Dendritic cell treated with granulocyte-macrophage colony-stimulating factor and Interleukin-4, amounts not matched to agents 40 ng/mL and 50 ng/mL, for 4 days (primary cell): ENCODE results near the gene TJP1.
"Not testable (repeated sequence)": the region's sequence is repeated elsewhere in the genome, so short reads cannot be mapped to it uniquely, and the experiment has no call there.

Experiments used
- H3K27ac Mint-ChIP-seq: one replicate; pipeline ENCODE4 v1.8.0; 2022; ENCODE audit warnings: mild to moderate bottlenecking, mixed read lengths
- H3K27me3 Mint-ChIP-seq: one replicate; pipeline ENCODE4 v1.8.0; 2022; ENCODE audit warnings: mild to moderate bottlenecking, mixed read lengths
- H3K36me3 Mint-ChIP-seq: one replicate; pipeline ENCODE4 v1.8.0; 2022; ENCODE audit warnings: low read depth, mixed read lengths
- H3K4me1 Mint-ChIP-seq: one replicate; pipeline ENCODE4 v1.8.0; 2022; ENCODE audit warnings: low read depth, mixed read lengths
- H3K4me3 Mint-ChIP-seq: one replicate; pipeline ENCODE4 v1.8.0; 2022; ENCODE audit warnings: mild to moderate bottlenecking, moderate library complexity, mixed read lengths
- H3K9me3 Mint-ChIP-seq: one replicate; pipeline ENCODE4 v1.8.0; 2022; ENCODE audit warnings: mixed read lengths
- intact Hi-C: fragments of 100-400 bp; cut with micrococcal nuclease; formaldehyde crosslinking; loops from one replicate; pipeline ENCODE4 v1.15.0; 2022

TJP1 gene

GRCh38 chr15:29743475-29743874 lies 78.8 kb downstream of the TJP1 start:
- peaks cover 4% of the 10 kb centered on the region for H3K27me3 Mint-ChIP-seq
- H3K4me3 Mint-ChIP-seq: no peak overlapping the region
- no peaks in the 10 kb centered on the region for H3K9me3 Mint-ChIP-seq
- no peak overlapping the region for H3K27ac Mint-ChIP-seq
- H3K36me3 Mint-ChIP-seq: no peaks in the 10 kb centered on the region
- intact Hi-C loops: loop anchor here (10.0 kb wide), 1 partner anchor 331 kb away; no protein-coding TSS in a partner anchor
- no peaks in the 10 kb centered on the region for H3K4me1 Mint-ChIP-seq

GRCh38 chr15:29740692-29741311 lies 81.5 kb downstream of the TJP1 start:
- no peaks in the 10 kb centered on the region for H3K36me3 Mint-ChIP-seq
- no peak overlapping the region for H3K4me3 Mint-ChIP-seq
- H3K27me3 Mint-ChIP-seq: peaks cover 6% of the 10 kb centered on the region
- no peaks in the 10 kb centered on the region for H3K4me1 Mint-ChIP-seq
- intact Hi-C loops: loop anchor here (10.0 kb wide), 1 partner anchor 334 kb away; no protein-coding TSS in a partner anchor
- H3K9me3 Mint-ChIP-seq: no peaks in the 10 kb centered on the region
- no peak overlapping the region for H3K27ac Mint-ChIP-seq

GRCh38 chr15:29736744-29737020 lies 85.6 kb downstream of the TJP1 start:
- Mint-ChIP-seq H3K9me3 (no peaks in the 10 kb centered on the region), H3K4me3 (no peak overlapping the region), H3K27me3 (peaks cover 1% of the 10 kb centered on the region), H3K27ac (no peak overlapping the region), H3K4me1 (no peaks in the 10 kb centered on the region), H3K36me3 (no peaks in the 10 kb centered on the region)
- intact Hi-C loops: no loop called here

DNA sequence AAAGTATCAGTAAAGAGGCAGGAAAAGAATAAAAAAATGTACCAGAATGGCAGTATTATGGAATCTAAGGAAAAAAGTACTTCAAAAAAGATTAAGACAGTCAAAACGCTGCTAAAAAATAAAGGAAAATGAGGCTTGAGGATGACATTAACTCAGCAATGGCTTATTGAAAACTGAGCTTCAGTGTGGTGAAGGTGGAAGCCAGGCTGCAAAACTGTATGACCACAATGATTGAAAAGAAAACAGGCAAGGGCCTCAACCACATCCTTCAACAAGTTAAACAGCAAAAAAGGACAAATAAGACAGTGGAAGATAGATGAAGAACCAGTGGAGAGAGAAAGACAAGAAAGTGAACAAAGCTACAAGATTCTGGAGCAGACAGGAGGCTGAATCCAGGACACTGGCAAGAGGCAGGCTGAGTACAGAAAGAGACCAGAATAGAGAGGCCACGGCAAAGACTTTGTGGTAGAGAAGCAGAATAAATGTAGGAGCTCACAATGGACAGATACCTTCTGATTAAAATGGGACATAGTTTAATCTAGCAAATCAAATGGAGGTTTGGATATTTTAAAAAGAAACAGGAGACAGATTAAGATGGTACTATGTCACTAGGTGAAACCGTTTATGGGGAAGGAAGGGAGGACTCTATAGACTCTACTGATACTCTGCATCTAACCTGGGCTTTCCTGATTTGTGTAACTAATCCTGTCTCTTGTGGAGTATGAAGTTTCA lies 86.1 kb downstream of the TJP1 start:
- H3K36me3 Mint-ChIP-seq: no peaks in the 10 kb centered on the region
- no peaks in the 10 kb centered on the region for H3K9me3 Mint-ChIP-seq
- intact Hi-C loops: no loop called here
- H3K4me3 Mint-ChIP-seq: no peak overlapping the region
- peaks cover 1% of the 10 kb centered on the region for H3K27me3 Mint-ChIP-seq
- no peak overlapping the region for H3K27ac Mint-ChIP-seq
- no peaks in the 10 kb centered on the region for H3K4me1 Mint-ChIP-seq

DNA sequence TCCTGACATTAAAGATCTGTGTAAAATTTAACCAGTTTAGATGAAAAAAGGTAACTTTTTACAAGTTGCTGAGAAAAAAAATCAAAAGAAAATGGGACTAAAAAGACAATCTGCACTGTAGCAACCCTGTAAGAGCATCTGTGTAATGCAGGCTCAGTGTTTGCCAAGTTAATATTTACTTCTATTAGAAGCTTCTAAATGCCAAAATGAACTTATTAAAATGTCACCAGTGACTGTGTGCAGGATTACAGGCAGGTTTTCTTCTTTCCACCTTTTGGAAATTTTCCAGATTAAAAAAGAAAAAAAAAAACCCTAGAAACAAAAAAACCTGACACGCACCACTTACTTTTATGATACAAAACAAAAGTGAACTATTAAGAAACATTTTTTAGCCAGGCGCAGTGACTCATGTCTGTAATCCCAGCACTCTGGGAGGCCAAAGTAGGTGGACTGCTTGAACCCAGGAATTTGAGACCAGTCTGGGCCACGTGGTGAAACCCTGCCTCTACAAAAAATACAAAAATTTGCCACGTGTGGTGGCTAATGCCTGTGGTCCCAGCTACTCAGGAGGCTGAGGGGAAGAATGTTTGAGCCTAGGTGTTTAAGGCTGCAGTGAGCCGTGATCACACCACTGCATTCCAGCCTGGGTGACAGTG lies 87.2 kb downstream of the TJP1 start:
- Mint-ChIP-seq H3K36me3 (no peaks in the 10 kb centered on the region), H3K4me3 (no peak overlapping the region), H3K27ac (no peak overlapping the region), H3K4me1 (no peaks in the 10 kb centered on the region), H3K27me3 (peaks cover 1% of the 10 kb centered on the region), H3K9me3 (no peaks in the 10 kb centered on the region)
- intact Hi-C loops: no loop called here

GRCh38 chr15:29731865-29732264 lies 90.4 kb downstream of the TJP1 start:
- Mint-ChIP-seq H3K27ac (no peak overlapping the region), H3K4me3 (no peak overlapping the region), H3K4me1 (no peaks in the 10 kb centered on the region), H3K27me3 (no peaks in the 10 kb centered on the region), H3K9me3 (no peaks in the 10 kb centered on the region), H3K36me3 (no peaks in the 10 kb centered on the region)
- intact Hi-C loops: no loop called here

- H3K4me3 Mint-ChIP-seq, H3K9me3 Mint-ChIP-seq, intact Hi-C loops, H3K27me3 Mint-ChIP-seq, H3K4me1 Mint-ChIP-seq, H3K27ac Mint-ChIP-seq, H3K36me3 Mint-ChIP-seq: not testable (repeated sequence)
Observed at GRCh38 chr15:29730471-29730870, 91.8 kb downstream of the TJP1 start.

DNA sequence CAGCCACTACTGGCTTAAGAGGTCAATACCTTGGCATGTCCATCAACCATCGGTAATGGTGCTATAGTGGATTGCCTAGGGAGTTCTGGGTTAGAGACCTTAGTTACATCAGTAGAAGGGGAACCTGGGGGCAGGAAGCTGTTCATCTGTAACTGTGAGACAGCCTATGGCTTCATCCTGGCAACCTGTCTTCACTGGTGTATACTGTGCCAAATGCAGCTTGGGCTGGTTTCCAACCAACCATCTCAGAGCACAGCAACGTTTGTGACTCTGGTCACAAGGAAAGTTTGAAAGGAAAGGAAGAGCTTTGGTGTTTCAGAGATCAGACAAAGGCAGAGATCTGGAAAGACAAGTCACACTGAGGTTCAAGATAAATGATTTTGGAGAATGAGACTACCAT lies 93.8 kb downstream of the TJP1 start:
- intact Hi-C loops: no loop called here
- no peak overlapping the region for H3K27ac Mint-ChIP-seq

GRCh38 chr15:29727871-29728270 lies 94.4 kb downstream of the TJP1 start:
- Mint-ChIP-seq H3K36me3 (no peaks in the 10 kb centered on the region), H3K27ac (no peak overlapping the region), H3K27me3 (no peaks in the 10 kb centered on the region), H3K4me1 (no peaks in the 10 kb centered on the region), H3K4me3 (no peak overlapping the region), H3K9me3 (peaks cover 8% of the 10 kb centered on the region)
- intact Hi-C loops: no loop called here

More for the DNA sequence above, 93.8 kb downstream of the TJP1 start:
- H3K4me1 Mint-ChIP-seq: no peaks in the 10 kb centered on the region
- H3K27me3 Mint-ChIP-seq: no peaks in the 10 kb centered on the region
- no peak overlapping the region for H3K4me3 Mint-ChIP-seq
- H3K36me3 Mint-ChIP-seq: no peaks in the 10 kb centered on the region
- peaks cover 3% of the 10 kb centered on the region for H3K9me3 Mint-ChIP-seq

DNA sequence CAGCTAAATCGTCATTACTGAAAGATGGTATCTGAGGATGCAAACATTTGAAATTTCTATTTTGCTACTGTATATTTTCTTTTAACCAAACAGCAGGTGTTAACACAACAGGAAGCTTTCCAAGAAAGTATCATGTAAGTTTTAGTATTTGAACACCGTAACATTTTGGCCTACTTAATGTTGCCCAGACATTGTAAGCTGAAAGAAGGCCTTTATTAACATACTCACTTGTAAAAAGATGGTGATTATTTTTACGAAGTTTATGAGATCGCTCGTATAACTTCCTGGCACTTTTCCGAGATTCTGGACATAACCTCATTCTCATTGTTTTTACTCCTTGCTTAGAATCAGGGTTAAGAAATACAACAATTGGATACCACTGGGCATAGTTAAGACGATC lies 95.7 kb downstream of the TJP1 start:
- H3K4me3 Mint-ChIP-seq: no peak overlapping the region
- H3K27ac Mint-ChIP-seq: no peak overlapping the region
- H3K27me3 Mint-ChIP-seq: no peaks in the 10 kb centered on the region
- H3K9me3 Mint-ChIP-seq: peaks cover 22% of the 10 kb centered on the region
- H3K36me3 Mint-ChIP-seq: no peaks in the 10 kb centered on the region
- H3K4me1 Mint-ChIP-seq: no peaks in the 10 kb centered on the region
- intact Hi-C loops: no loop called here

- Mint-ChIP-seq H3K27ac (no peak overlapping the region), H3K4me1 (no peaks in the 10 kb centered on the region), H3K9me3 (peaks cover 33% of the 10 kb centered on the region), H3K4me3 (no peak overlapping the region), H3K27me3 (no peaks in the 10 kb centered on the region), H3K36me3 (no peaks in the 10 kb centered on the region)
- intact Hi-C loops: no loop called here
Observed at GRCh38 chr15:29724026-29724425, 98.2 kb downstream of the TJP1 start.

- no peaks in the 10 kb centered on the region for H3K4me1 Mint-ChIP-seq
- intact Hi-C loops: no loop called here
- no peaks in the 10 kb centered on the region for H3K36me3 Mint-ChIP-seq
- H3K4me3 Mint-ChIP-seq: no peak overlapping the region
- peaks cover 2% of the 10 kb centered on the region for H3K27me3 Mint-ChIP-seq
- no peak overlapping the region for H3K27ac Mint-ChIP-seq
- no peaks in the 10 kb centered on the region for H3K9me3 Mint-ChIP-seq
Observed at GRCh38 chr15:29713784-29714183, 108.5 kb downstream of the TJP1 start.

DNA sequence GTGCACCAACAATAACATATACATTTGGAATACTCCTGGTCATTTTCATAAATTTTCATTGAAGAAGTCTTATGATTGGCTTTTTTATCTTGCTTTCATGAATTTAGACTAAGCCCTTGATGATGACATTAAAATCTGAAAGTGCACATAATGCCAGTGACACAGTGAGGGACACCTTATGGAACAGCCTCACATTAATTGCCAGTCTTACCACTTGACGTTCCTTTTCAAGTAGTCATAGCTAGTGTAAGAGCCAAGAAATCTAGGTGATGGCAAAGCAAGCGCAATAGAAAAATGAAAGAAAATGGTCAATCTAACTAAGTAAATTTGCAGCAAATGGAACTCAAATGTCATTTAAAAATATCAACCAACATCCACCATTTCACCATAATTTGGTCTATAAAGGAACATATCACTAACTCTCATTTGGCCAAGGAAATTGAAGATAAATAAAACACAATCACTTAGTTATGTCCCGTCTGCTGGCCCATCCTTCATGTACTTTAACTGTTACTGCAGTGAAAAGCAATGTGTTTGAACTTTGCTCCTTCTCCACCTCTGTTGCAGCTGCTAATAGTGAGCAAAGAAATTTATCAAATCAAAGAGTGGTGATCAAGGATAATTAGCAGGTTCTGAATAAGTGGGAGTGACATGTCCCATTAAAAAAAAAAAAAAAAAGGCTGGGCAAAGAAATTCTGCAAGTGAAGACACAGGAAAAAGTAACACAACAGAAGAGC lies 110.0 kb downstream of the TJP1 start:
- intact Hi-C loops: no loop called here
- no peaks in the 10 kb centered on the region for H3K36me3 Mint-ChIP-seq
- no peak overlapping the region for H3K27ac Mint-ChIP-seq
- no peak overlapping the region for H3K4me3 Mint-ChIP-seq
- H3K9me3 Mint-ChIP-seq: no peaks in the 10 kb centered on the region
- H3K27me3 Mint-ChIP-seq: peaks cover 2% of the 10 kb centered on the region
- no peaks in the 10 kb centered on the region for H3K4me1 Mint-ChIP-seq

DNA sequence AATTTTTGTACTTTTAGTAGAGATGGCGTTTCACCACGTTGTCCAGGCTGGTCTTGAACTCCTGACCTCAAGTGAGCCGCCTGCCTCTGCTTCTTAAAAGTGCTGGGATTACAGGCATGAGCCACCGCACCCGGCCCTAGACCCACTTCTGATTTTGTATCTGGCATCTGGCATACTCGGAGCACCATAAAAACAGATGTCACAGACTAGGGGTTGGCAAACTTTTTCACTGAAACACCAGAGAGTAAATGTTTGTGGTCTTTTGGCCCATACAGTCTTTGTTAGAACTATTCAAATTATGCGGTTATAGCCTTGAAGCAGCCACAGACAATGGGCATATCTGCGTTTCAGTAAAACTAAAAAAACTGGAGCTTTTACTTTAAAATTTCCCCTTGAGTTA lies 110.7 kb downstream of the TJP1 start:
- no peak overlapping the region for H3K27ac Mint-ChIP-seq
- intact Hi-C loops: no loop called here

More for the DNA sequence above, 110.7 kb downstream of the TJP1 start:
- no peak overlapping the region for H3K4me3 Mint-ChIP-seq
- H3K36me3 Mint-ChIP-seq: no peaks in the 10 kb centered on the region
- H3K9me3 Mint-ChIP-seq: no peaks in the 10 kb centered on the region
- no peaks in the 10 kb centered on the region for H3K4me1 Mint-ChIP-seq
- H3K27me3 Mint-ChIP-seq: peaks cover 2% of the 10 kb centered on the region
